ENCODE data around the gene SMURF2. TPM values are rescaled to one million over a fixed set of nuclear protein-coding genes. Genes with fewer than 3 reads are reported as not detected.

Gene SMURF2
- total RNA-seq, 1 experiment from 2014 or later: 35.3 TPM

GRCh38 chr17:64628641-64629040, 33.5 kb downstream of the SMURF2 start:
- Histone ChIP-seq H3K56ac (ENCODE audit: insufficient read length, low read depth, low read length) (no peak overlapping the region), H4K8ac (replicated peaks; ENCODE audit: insufficient read length, low read depth, low read length) (no peak overlapping the region), H2BK12ac (ENCODE audit: insufficient read length, low read depth, low read length) (no peak overlapping the region), H4K91ac (ENCODE audit: insufficient read length, low read depth, low read length) (no peak overlapping the region), H3K4me2 (ENCODE audit: insufficient read depth, insufficient read length, low read length) (no peak overlapping the region), H3K79me2 (ENCODE audit: insufficient read depth, low read length) (peaks cover 4% of the 10 kb centered on the region; the same call in 1 of the 2 replicates), H3K27me3 (ENCODE audit: insufficient read depth, low read length) (no peaks in the 10 kb centered on the region), H3K23me2 (ENCODE audit: insufficient read length, low read depth, low read length, poor library complexity, severe bottlenecking) (no peaks in the 10 kb centered on the region), H4K5ac (ENCODE audit: insufficient read length, low read depth, low read length) (no peak overlapping the region), H3K27ac (ENCODE audit: insufficient read length, low read depth, low read length) (no peak overlapping the region), H2AK5ac (ENCODE audit: insufficient read length, low read length) (no peak overlapping the region), H3K18ac (ENCODE audit: insufficient read length, low read depth, low read length) (no peak overlapping the region), H3K23ac (ENCODE audit: insufficient read length, low read depth, low read length) (no peak overlapping the region), H4K20me1 (ENCODE audit: control insufficient read depth, insufficient read depth, insufficient read length) (no peaks in the 10 kb centered on the region), H2BK5ac (ENCODE audit: insufficient read length, low read length) (no peak overlapping the region), H3K14ac (ENCODE audit: insufficient read depth, low read length) (no peak overlapping the region), H3K9ac (ENCODE audit: extremely low read depth, insufficient read length, low read length) (no peak overlapping the region), H2BK120ac (ENCODE audit: low read depth, low read length, poor library complexity, severe bottlenecking) (no peak overlapping the region), H2AFZ (ENCODE audit: low read length) (no peak overlapping the region), H3K4me1 (ENCODE audit: insufficient read depth, low read length) (no peaks in the 10 kb centered on the region), H3T11ph (ENCODE audit: low read length) (no peak overlapping the region), H2BK20ac (ENCODE audit: low read depth, low read length, poor library complexity, severe bottlenecking) (no peak overlapping the region), H3K79me1 (ENCODE audit: insufficient read depth, low read depth, low read length, poor library complexity, severe bottlenecking) (peaks cover 4% of the 10 kb centered on the region), H3K9me3 (ENCODE audit: control insufficient read depth, low read depth, low read length) (no peaks in the 10 kb centered on the region), H2BK15ac (ENCODE audit: low read depth, low read length) (no peak overlapping the region), H3K4ac (ENCODE audit: low read depth, low read length) (no peak overlapping the region)
- DNase-seq: no peak
- peaks cover 0 to 3% of the 10 kb centered on the region in 2 experiments; a peak in 1 of 4 replicates for H3K4me1 Mint-ChIP-seq
- no peak overlapping the region for H3K4me3 Mint-ChIP-seq
- WGBS (ENCODE audit: extremely low coverage, insufficient read length, low lambda C conversion rate): no CpG with 5 or more reads among the region's 1 CpG
- TF ChIP-seq CTCF (conservative IDR thresholded peaks at IDR 0.05): no peak
- no peaks in the 10 kb centered on the region; a peak in 1 of 7 replicates for H3K36me3 Mint-ChIP-seq (ENCODE audit: insufficient read depth in 1 of 3, low read depth in 3 of 3)
- H3K9me3 Mint-ChIP-seq: no peaks in the 10 kb centered on the region
- no peaks in the 10 kb centered on the region for H3K27me3 Mint-ChIP-seq (ENCODE audit: low read depth)
- peak overlapping the region in 2 of 3 experiments; percentile 1 to 31; a peak in 1 of 7 replicates for H3K27ac Mint-ChIP-seq
